ENCODE data around the gene CD2BP2.

- TF ChIP-seq CTCF (IDR thresholded peaks at IDR 0.05) = no peak
- TF ChIP-seq POLR2A (IDR thresholded peaks at IDR 0.05) = no peak
Measured at GRCh38 chr16:30351001-30351441, 4.1 kb downstream of the CD2BP2 start.
